ENCODE results near the gene HMG20A.

GRCh38 chr15:77513226-77513625, 92.5 kb downstream of the HMG20A start:
- TF ChIP-seq CTCF (conservative IDR thresholded peaks at IDR 0.05; ENCODE audit: low read length) = no peak
- TF ChIP-seq EZH2phosphoT487 (IDR thresholded peaks at IDR 0.05; ENCODE audit: borderline replicate concordance) = no peak
